ENCODE data around the gene PTPRN2.
A peak's percentile ranks its signal among the peaks of the same experiment; 100 is the strongest.

Gene PTPRN2

DNA sequence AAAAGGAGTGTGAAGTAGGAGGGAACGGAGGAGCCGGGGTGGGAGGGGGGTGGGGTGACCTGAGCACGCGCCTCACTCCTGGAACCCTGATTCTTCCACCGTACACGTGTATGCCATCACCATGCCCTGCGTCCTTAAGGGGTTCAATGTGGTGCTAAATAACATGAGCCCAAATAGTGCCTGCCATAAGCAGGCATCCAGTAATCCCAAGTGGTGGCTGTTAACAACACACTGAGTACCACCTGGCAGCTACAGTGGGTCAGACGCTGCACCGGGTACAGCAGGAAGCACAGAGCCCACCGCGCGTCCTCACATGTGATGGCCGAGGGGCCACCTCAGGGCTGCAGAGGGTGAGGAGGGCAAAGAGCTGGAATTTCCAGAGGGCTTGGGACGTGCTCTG lies 81.9 kb downstream of the PTPRN2 start:
- H3K14ac ChIP-seq (ENCODE audit: low read length): no peak overlapping the region
- H3K36me3 ChIP-seq (replicated peaks in 1 of 2; ENCODE audit: control insufficient read depth in 2 of 2, insufficient read depth in 2 of 2, low read length in 2 of 2): no peaks in the 10 kb centered on the region
- no peaks in the 10 kb centered on the region for H3K79me1 ChIP-seq (ENCODE audit: low read depth, low read length)
- peaks cover 2 to 6% of the 10 kb centered on the region in 2 donors for H3K4me1 ChIP-seq (ENCODE audit: control insufficient read depth in 2 of 2, insufficient read depth in 1 of 2, low read depth in 1 of 2, low read length in 2 of 2)
- H2AK5ac ChIP-seq (ENCODE audit: low read depth, low read length): no peak overlapping the region
- H3K9me3 ChIP-seq (replicated peaks in 1 of 2; ENCODE audit: control insufficient read depth in 2 of 2, insufficient read depth in 1 of 2, low read depth in 1 of 2, low read length in 2 of 2): peaks cover 0 to 7% of the 10 kb centered on the region in 2 donors
- H3K18ac ChIP-seq (ENCODE audit: low read length): no peak overlapping the region
- H3K4me3 ChIP-seq (ENCODE audit: low read length in 2 of 2): peak overlapping the region in 1 of 2 donors; percentile 19
- DNase-seq (ENCODE audit: low spot score): no peak
- no peak overlapping the region for H2AFZ ChIP-seq (ENCODE audit: low read length)
- H3K4ac ChIP-seq (ENCODE audit: low read length): no peak overlapping the region
- no peak overlapping the region for H3K4me2 ChIP-seq (ENCODE audit: insufficient read depth, low read length, poor library complexity, severe bottlenecking)
- WGBS, 2 donors (ENCODE audit: extremely low coverage in 2 of 2, insufficient read length in 2 of 2, insufficient replicate concordance in 1 of 2): no CpG with 5 or more reads among the region's 14 CpGs
- H3K27ac ChIP-seq (replicated peaks; ENCODE audit: low read length): no peak overlapping the region
- no peak overlapping the region for H3K23ac ChIP-seq (ENCODE audit: low read depth, low read length, poor library complexity)
- no peak overlapping the region for H2BK12ac ChIP-seq (ENCODE audit: low read length)
- H4K91ac ChIP-seq (ENCODE audit: low read depth, low read length, poor library complexity): no peak overlapping the region
- H3K27me3 ChIP-seq (ENCODE audit: control insufficient read depth in 3 of 3, insufficient read depth in 3 of 3, low read depth in 1 of 3, low read length in 3 of 3): peaks cover 0 to 5% (median 2%) of the 10 kb centered on the region in 3 experiments
- no peak overlapping the region for H2BK120ac ChIP-seq (ENCODE audit: low read depth, low read length)
- no peak overlapping the region for H2BK5ac ChIP-seq (ENCODE audit: low read length)
- no peak overlapping the region for H3K9ac ChIP-seq (ENCODE audit: low read depth, low read length, poor library complexity)
- no peak overlapping the region for H2BK15ac ChIP-seq (ENCODE audit: low read length)
- H4K8ac ChIP-seq (ENCODE audit: low read depth, low read length): no peak overlapping the region

DNA sequence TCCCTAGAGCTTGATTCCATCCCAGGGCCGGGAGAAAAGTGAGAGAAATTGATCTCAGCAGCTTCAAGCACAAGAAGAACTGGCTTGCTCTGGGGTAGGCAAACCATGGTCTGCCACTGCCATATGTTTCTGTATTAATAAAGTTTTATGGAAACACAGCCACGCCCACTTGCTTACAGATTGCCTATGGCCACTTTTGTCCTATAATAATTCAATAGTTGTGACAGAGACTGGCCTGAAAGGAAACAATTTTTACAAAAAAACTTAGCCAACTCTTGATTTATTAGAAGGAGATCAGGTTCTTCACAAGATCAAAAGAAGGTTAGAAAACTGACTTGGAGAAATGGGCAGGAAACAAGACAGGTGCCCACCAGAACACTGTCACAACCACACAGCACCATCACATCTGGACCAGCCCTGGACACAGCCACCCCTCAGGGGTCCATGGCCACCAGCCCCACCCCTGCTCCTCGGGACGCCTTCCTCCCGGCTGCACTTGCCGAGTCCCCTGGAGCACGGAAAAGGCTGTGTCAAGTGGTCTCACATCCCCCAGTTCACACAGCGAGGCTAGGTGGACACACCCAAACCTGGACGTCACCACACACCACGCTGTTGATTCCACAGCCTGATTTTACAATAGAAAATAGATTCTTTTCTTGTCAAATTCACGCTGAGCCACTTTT lies 85.4 kb downstream of the PTPRN2 start:
- no peak overlapping the region for H3K27ac ChIP-seq (replicated peaks; ENCODE audit: low read length)
- H2BK12ac ChIP-seq (ENCODE audit: low read length): no peak overlapping the region
- H3K4ac ChIP-seq (ENCODE audit: low read length): no peak overlapping the region
- no peak for DNase-seq (ENCODE audit: low spot score)
- H3K4me2 ChIP-seq (ENCODE audit: insufficient read depth, low read length, poor library complexity, severe bottlenecking): no peak overlapping the region
- peak overlapping the region; percentile 58 for H3K23ac ChIP-seq (ENCODE audit: low read depth, low read length, poor library complexity)
- H3K14ac ChIP-seq (ENCODE audit: low read length): no peak overlapping the region
- H3K9me3 ChIP-seq (replicated peaks in 1 of 2; ENCODE audit: control insufficient read depth in 2 of 2, insufficient read depth in 1 of 2, low read depth in 1 of 2, low read length in 2 of 2): peaks cover 0 to 7% of the 10 kb centered on the region in 2 donors
- H3K9ac ChIP-seq (ENCODE audit: low read depth, low read length, poor library complexity): no peak overlapping the region
- H3K4me3 ChIP-seq (ENCODE audit: low read length in 2 of 2): no peak overlapping the region
- no peak overlapping the region for H2BK120ac ChIP-seq (ENCODE audit: low read depth, low read length)
- no peak overlapping the region for H4K91ac ChIP-seq (ENCODE audit: low read depth, low read length, poor library complexity)
- H3K27me3 ChIP-seq (ENCODE audit: control insufficient read depth in 3 of 3, insufficient read depth in 3 of 3, low read depth in 1 of 3, low read length in 3 of 3): peaks cover 0 to 5% (median 2%) of the 10 kb centered on the region in 3 experiments
- peak overlapping the region; percentile 67 for H3K18ac ChIP-seq (ENCODE audit: low read length)
- H2BK5ac ChIP-seq (ENCODE audit: low read length): no peak overlapping the region
- H2AFZ ChIP-seq (ENCODE audit: low read length): no peak overlapping the region
- H3K79me1 ChIP-seq (ENCODE audit: low read depth, low read length): no peaks in the 10 kb centered on the region
- WGBS, 2 donors (ENCODE audit: extremely low coverage in 2 of 2, insufficient read length in 2 of 2, insufficient replicate concordance in 1 of 2): no CpG with 5 or more reads among the region's 11 CpGs
- no peak overlapping the region for H2BK15ac ChIP-seq (ENCODE audit: low read length)
- no peak overlapping the region for H4K8ac ChIP-seq (ENCODE audit: low read depth, low read length)
- no peaks in the 10 kb centered on the region for H3K36me3 ChIP-seq (replicated peaks in 1 of 2; ENCODE audit: control insufficient read depth in 2 of 2, insufficient read depth in 2 of 2, low read length in 2 of 2)
- peaks cover 4 to 13% of the 10 kb centered on the region in 2 donors for H3K4me1 ChIP-seq (ENCODE audit: control insufficient read depth in 2 of 2, insufficient read depth in 1 of 2, low read depth in 1 of 2, low read length in 2 of 2)
- peak overlapping the region; percentile 91 for H2AK5ac ChIP-seq (ENCODE audit: low read depth, low read length)

DNA sequence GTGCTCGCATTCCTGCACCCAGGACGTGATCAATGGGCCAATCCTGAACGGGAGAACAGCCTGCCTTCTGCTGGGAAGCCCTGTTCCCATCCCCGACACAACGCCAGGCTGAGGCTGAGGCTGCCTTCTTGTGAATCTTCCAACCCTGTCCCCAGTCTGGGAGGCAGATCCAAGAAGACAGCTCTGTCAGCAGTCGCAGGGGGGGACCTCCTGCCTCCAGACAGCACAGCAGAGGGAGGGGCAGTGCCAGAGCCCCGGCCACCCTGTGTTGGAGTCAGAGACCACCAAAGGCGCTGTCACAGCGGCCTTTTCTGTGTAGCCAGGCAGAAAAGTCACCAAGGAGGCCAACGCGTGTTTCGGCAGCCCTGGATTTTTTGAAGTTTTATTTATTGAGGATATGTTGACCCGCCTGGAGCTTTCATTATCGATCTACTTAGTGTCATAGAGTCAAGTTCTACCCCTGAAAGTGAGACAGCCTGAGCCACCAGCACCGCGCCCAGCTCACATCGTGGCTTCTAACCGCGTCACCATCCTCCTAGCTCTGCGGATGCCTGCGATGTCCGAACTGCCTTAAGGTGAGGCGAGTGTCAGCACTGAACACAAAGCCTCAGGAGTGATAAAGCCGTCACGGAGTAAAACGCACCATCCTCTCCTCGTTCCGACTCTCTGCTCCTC lies 86.1 kb downstream of the PTPRN2 start:
- peak overlapping the region; percentile 47 for H3K14ac ChIP-seq (ENCODE audit: low read length)
- WGBS, 2 donors (ENCODE audit: extremely low coverage in 2 of 2, insufficient read length in 2 of 2, insufficient replicate concordance in 1 of 2): no CpG with 5 or more reads among the region's 28 CpGs
- DNase-seq (ENCODE audit: low spot score): no peak
- no peak overlapping the region for H3K27ac ChIP-seq (replicated peaks; ENCODE audit: low read length)
- H2BK12ac ChIP-seq (ENCODE audit: low read length): no peak overlapping the region
- H3K4me2 ChIP-seq (ENCODE audit: insufficient read depth, low read length, poor library complexity, severe bottlenecking): no peak overlapping the region
- H2BK15ac ChIP-seq (ENCODE audit: low read length): peak overlapping the region; percentile 72
- H3K27me3 ChIP-seq (ENCODE audit: control insufficient read depth in 3 of 3, insufficient read depth in 3 of 3, low read depth in 1 of 3, low read length in 3 of 3): peaks cover 0 to 5% (median 2%) of the 10 kb centered on the region in 3 experiments
- H3K36me3 ChIP-seq (replicated peaks in 1 of 2; ENCODE audit: control insufficient read depth in 2 of 2, insufficient read depth in 2 of 2, low read length in 2 of 2): no peaks in the 10 kb centered on the region
- H3K79me1 ChIP-seq (ENCODE audit: low read depth, low read length): no peaks in the 10 kb centered on the region
- no peak overlapping the region for H3K4me3 ChIP-seq (ENCODE audit: low read length in 2 of 2)
- H4K91ac ChIP-seq (ENCODE audit: low read depth, low read length, poor library complexity): no peak overlapping the region
- H4K8ac ChIP-seq (ENCODE audit: low read depth, low read length): no peak overlapping the region
- no peak overlapping the region for H2BK5ac ChIP-seq (ENCODE audit: low read length)
- H3K4ac ChIP-seq (ENCODE audit: low read length): no peak overlapping the region
- H3K18ac ChIP-seq (ENCODE audit: low read length): peak overlapping the region; percentile 90
- no peak overlapping the region for H2AFZ ChIP-seq (ENCODE audit: low read length)
- no peak overlapping the region for H3K9ac ChIP-seq (ENCODE audit: low read depth, low read length, poor library complexity)
- no peak overlapping the region for H3K23ac ChIP-seq (ENCODE audit: low read depth, low read length, poor library complexity)
- peaks cover 0 to 7% of the 10 kb centered on the region in 2 donors for H3K9me3 ChIP-seq (replicated peaks in 1 of 2; ENCODE audit: control insufficient read depth in 2 of 2, insufficient read depth in 1 of 2, low read depth in 1 of 2, low read length in 2 of 2)
- H2AK5ac ChIP-seq (ENCODE audit: low read depth, low read length): peak overlapping the region; percentile 64
- peaks cover 4 to 13% of the 10 kb centered on the region in 2 donors for H3K4me1 ChIP-seq (ENCODE audit: control insufficient read depth in 2 of 2, insufficient read depth in 1 of 2, low read depth in 1 of 2, low read length in 2 of 2)
- no peak overlapping the region for H2BK120ac ChIP-seq (ENCODE audit: low read depth, low read length)

DNA sequence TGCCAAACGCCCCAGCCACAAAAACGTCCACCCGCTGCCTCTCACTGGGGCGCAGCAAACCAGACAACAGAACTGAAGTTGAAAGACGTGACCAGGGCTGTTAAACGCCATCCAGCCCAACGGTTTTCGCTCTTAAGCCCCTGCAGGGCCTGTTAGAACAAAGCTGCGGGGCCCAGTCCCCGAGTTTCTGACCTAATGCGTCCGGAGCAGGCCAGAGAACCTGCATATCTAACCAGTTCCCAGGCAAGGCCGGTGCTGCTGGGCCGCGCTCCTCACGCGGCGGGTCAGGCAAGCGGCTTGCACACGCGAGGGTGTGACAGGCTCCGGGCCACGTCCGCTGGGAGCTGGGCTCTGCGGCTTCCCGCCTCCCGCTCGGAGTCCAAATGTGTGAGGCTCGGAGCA lies 87.0 kb downstream of the PTPRN2 start:
- no peak overlapping the region for H2BK15ac ChIP-seq (ENCODE audit: low read length)
- peaks cover 0 to 8% (median under 1%) of the 10 kb centered on the region in 3 experiments for H3K27me3 ChIP-seq (ENCODE audit: control insufficient read depth in 3 of 3, insufficient read depth in 3 of 3, low read depth in 1 of 3, low read length in 3 of 3)
- H3K4me1 ChIP-seq (ENCODE audit: control insufficient read depth in 2 of 2, insufficient read depth in 1 of 2, low read depth in 1 of 2, low read length in 2 of 2): peaks cover 4 to 18% of the 10 kb centered on the region in 2 donors
- H3K4ac ChIP-seq (ENCODE audit: low read length): no peak overlapping the region
- no peak overlapping the region for H3K27ac ChIP-seq (replicated peaks; ENCODE audit: low read length)
- no peak overlapping the region for H3K4me3 ChIP-seq (ENCODE audit: low read length in 2 of 2)
- H3K79me1 ChIP-seq (ENCODE audit: low read depth, low read length): no peaks in the 10 kb centered on the region
- no peak overlapping the region for H3K4me2 ChIP-seq (ENCODE audit: insufficient read depth, low read length, poor library complexity, severe bottlenecking)
- no peak overlapping the region for H3K9ac ChIP-seq (ENCODE audit: low read depth, low read length, poor library complexity)
- peak overlapping the region; percentile 86 for H2AFZ ChIP-seq (ENCODE audit: low read length)
- no peak overlapping the region for H3K23ac ChIP-seq (ENCODE audit: low read depth, low read length, poor library complexity)
- no peak overlapping the region for H2BK120ac ChIP-seq (ENCODE audit: low read depth, low read length)
- WGBS, 2 donors (ENCODE audit: extremely low coverage in 2 of 2, insufficient read length in 2 of 2, insufficient replicate concordance in 1 of 2): no CpG with 5 or more reads among the region's 29 CpGs
- H3K36me3 ChIP-seq (replicated peaks in 1 of 2; ENCODE audit: control insufficient read depth in 2 of 2, insufficient read depth in 2 of 2, low read length in 2 of 2): no peaks in the 10 kb centered on the region
- H2BK12ac ChIP-seq (ENCODE audit: low read length): no peak overlapping the region
- H3K9me3 ChIP-seq (replicated peaks in 1 of 2; ENCODE audit: control insufficient read depth in 2 of 2, insufficient read depth in 1 of 2, low read depth in 1 of 2, low read length in 2 of 2): peaks cover 0 to 3% of the 10 kb centered on the region in 2 donors
- H4K8ac ChIP-seq (ENCODE audit: low read depth, low read length): no peak overlapping the region
- peak overlapping the region; percentile 96 for H3K18ac ChIP-seq (ENCODE audit: low read length)
- DNase-seq (ENCODE audit: low spot score): peak; percentile 15
- no peak overlapping the region for H3K14ac ChIP-seq (ENCODE audit: low read length)
- no peak overlapping the region for H2AK5ac ChIP-seq (ENCODE audit: low read depth, low read length)
- no peak overlapping the region for H2BK5ac ChIP-seq (ENCODE audit: low read length)
- no peak overlapping the region for H4K91ac ChIP-seq (ENCODE audit: low read depth, low read length, poor library complexity)
